ENCODE results near the gene FASTK.
"Not testable (repeated sequence)": the region's sequence is repeated elsewhere in the genome, so short reads cannot be mapped to it uniquely, and the experiment has no call there.

The FASTK gene

DNA sequence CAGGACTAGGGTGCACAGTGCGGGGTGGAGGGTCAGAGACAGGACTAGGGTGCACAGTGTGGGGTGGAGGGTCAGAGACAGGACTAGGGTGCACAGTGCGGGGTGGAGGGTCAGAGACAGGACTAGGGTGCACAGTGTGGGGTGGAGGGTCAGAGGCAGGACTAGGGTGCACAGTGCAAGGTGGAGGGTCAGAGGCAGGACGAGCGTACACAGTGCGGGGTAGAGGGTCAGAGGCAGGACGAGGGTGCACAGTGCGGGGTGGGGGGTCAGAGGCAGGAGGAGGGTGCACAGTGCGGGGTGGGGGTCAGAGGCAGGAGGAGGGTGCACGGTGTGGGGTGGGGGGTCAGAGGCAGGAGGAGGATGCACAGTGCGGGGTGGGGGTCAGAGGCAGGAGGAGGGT is 37.2 kb downstream of the FASTK start:
- not testable (repeated sequence) for H2BK15ac ChIP-seq (ENCODE audit: low read depth, poor library complexity, severe bottlenecking); H4K8ac ChIP-seq (ENCODE audit: low read length); H3K18ac ChIP-seq (ENCODE audit: low read depth in 1 of 2, low read length in 2 of 2); H2BK5ac ChIP-seq (ENCODE audit: low read depth, low read length, poor library complexity, severe bottlenecking); H3K27ac ChIP-seq (ENCODE audit: low read length, poor library complexity, severe bottlenecking); H2BK12ac ChIP-seq (ENCODE audit: low read length in 2 of 2); H3K4ac ChIP-seq (ENCODE audit: low read depth in 1 of 2, low read length in 2 of 2); H3K14ac ChIP-seq (ENCODE audit: low read length in 2 of 2); H3K9me3 ChIP-seq (ENCODE audit: control insufficient read depth, low read length); H2AFZ ChIP-seq (ENCODE audit: low read depth, low read length); H3K27me3 ChIP-seq (ENCODE audit: control insufficient read depth in 1 of 2, insufficient read depth in 1 of 2, low read length in 2 of 2); H3K4me2 ChIP-seq (ENCODE audit: low read length, poor library complexity, severe bottlenecking); H2BK120ac ChIP-seq (ENCODE audit: low read depth, low read length); H3K9ac ChIP-seq (ENCODE audit: low read length); H2AK5ac ChIP-seq (ENCODE audit: low read length, severe bottlenecking); H3K79me1 ChIP-seq (replicated peaks; ENCODE audit: low read length, poor library complexity, severe bottlenecking); H3K23ac ChIP-seq (ENCODE audit: low read length in 2 of 2); DNase-seq; H3K4me3 ChIP-seq (ENCODE audit: insufficient read depth in 1 of 2, low read depth in 1 of 2, low read length in 2 of 2); H4K91ac ChIP-seq (ENCODE audit: low read length)
- Histone ChIP-seq H3K4me1 (ENCODE audit: control insufficient read depth, insufficient read depth, low read depth, low read length) (peaks cover 27% of the 10 kb centered on the region), H3K36me3 (ENCODE audit: control insufficient read depth in 1 of 2, insufficient read depth in 2 of 2, low read depth in 1 of 2, low read length in 2 of 2) (peaks cover 11 to 53% of the 10 kb centered on the region in 2 experiments)
- WGBS = 97% methylated on average over 10 of the region's 10 CpGs

DNA sequence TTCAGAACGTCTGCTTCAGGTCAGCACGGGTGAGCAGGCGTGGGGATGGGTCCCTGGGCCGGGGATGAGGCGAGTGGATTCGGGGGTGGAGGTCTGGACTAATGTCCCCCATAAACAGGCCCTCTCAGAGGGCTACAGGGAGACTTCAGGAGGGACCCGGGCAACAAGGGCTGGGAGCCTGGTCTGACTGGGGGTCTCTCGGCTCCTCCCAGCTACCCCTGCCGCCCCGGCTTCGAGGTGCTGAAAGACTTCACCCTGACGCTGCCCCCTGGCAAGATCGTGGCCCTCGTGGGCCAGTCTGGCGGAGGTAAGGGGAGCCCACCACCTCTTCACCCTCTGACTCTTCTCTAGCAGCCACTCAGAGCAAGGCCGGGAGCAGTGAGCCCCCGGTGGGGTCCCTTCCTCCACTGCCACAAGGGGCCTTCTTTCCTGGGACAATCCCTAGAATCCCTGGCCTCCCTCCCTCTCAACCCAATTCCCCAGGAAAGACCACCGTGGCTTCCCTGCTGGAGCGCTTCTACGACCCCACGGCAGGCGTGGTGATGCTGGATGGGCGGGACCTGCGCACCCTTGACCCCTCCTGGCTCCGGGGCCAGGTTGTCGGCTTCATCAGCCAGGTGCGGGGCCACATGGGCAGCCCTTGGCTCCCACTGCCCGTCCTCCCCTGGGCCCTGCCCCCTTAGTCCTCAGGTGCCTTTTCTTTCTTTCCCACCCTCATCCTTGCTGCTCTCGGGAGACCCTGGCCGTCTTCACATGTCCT is 39.8 kb downstream of the FASTK start:
- peak overlapping the region; percentile 57 for H4K91ac ChIP-seq (ENCODE audit: low read length)
- H3K27ac ChIP-seq (ENCODE audit: low read length, poor library complexity, severe bottlenecking) = no peak overlapping the region
- no peak overlapping the region for H3K4me2 ChIP-seq (ENCODE audit: low read length, poor library complexity, severe bottlenecking)
- no peaks in the 10 kb centered on the region for H3K9me3 ChIP-seq (ENCODE audit: control insufficient read depth, low read length)
- H3K79me1 ChIP-seq (replicated peaks; ENCODE audit: low read length, poor library complexity, severe bottlenecking) = no peaks in the 10 kb centered on the region
- no peak overlapping the region for H2AFZ ChIP-seq (ENCODE audit: low read depth, low read length)
- H4K8ac ChIP-seq (ENCODE audit: low read length) = no peak overlapping the region
- H3K9ac ChIP-seq (ENCODE audit: low read length) = no peak overlapping the region
- H2BK12ac ChIP-seq (ENCODE audit: low read length in 2 of 2) = peak overlapping the region; percentile 46 to 68
- H3K36me3 ChIP-seq (ENCODE audit: control insufficient read depth in 1 of 2, insufficient read depth in 2 of 2, low read depth in 1 of 2, low read length in 2 of 2) = peaks cover 27 to 66% of the 10 kb centered on the region in 2 experiments
- DNase-seq = no peak
- H3K4me3 ChIP-seq (ENCODE audit: insufficient read depth in 1 of 2, low read depth in 1 of 2, low read length in 2 of 2) = peak overlapping the region in 1 of 2 experiments; percentile 27
- H3K14ac ChIP-seq (ENCODE audit: low read length in 2 of 2) = no peak overlapping the region
- H3K23ac ChIP-seq (ENCODE audit: low read length in 2 of 2) = no peak overlapping the region
- no peak overlapping the region for H3K4ac ChIP-seq (ENCODE audit: low read depth in 1 of 2, low read length in 2 of 2)
- WGBS = 96% methylated on average over 30 of the region's 30 CpGs
- H2BK120ac ChIP-seq (ENCODE audit: low read depth, low read length) = no peak overlapping the region
- no peak overlapping the region for H2BK5ac ChIP-seq (ENCODE audit: low read depth, low read length, poor library complexity, severe bottlenecking)
- peaks cover 26% of the 10 kb centered on the region for H3K4me1 ChIP-seq (ENCODE audit: control insufficient read depth, insufficient read depth, low read depth, low read length)
- no peaks in the 10 kb centered on the region for H3K27me3 ChIP-seq (ENCODE audit: control insufficient read depth in 1 of 2, insufficient read depth in 1 of 2, low read length in 2 of 2)
- H2BK15ac ChIP-seq (ENCODE audit: low read depth, poor library complexity, severe bottlenecking) = peak overlapping the region; percentile 97
- no peak overlapping the region for H2AK5ac ChIP-seq (ENCODE audit: low read length, severe bottlenecking)
- no peak overlapping the region for H3K18ac ChIP-seq (ENCODE audit: low read depth in 1 of 2, low read length in 2 of 2)

DNA sequence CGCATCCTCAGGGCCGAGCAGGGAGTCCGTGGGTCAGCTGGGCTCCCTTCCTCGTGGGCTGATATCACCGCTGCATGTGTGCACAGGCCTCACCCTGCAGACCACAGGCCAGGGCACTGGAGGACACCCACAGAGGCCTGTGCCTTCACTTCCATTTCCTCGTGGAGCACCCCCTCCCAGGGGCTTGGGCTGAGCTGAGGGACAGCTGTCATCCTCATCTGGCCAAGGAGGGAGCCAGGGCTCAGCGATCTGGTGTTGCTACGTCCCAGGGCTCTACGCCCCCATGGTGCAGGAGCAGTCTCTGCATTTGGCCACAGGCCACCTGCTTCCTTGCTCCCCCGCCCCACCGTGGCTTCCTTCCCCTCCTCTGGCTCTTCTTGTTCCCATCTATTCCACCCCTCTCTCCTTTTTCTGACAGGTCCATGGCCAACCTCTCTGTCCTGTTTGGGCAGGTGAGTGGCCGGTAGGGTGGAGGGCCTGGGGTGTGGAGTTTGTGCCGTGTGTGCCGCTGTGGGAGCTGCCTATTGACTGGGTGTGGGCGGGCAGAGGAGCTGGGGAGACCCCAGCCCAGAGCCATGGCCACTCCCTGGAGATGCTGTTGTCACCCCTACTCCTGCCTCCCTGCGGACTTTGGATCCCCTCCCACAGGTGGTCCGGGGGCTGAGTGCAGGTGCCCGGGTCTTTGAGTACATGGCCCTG is 40.6 kb downstream of the FASTK start:
- 76% methylated on average over 16 of the region's 18 CpGs for WGBS

More for the DNA sequence above, 40.6 kb downstream of the FASTK start:
- Histone ChIP-seq H3K79me1 (replicated peaks; ENCODE audit: low read length, poor library complexity, severe bottlenecking) (peaks cover 2% of the 10 kb centered on the region), H4K8ac (ENCODE audit: low read length) (peak overlapping the region; percentile 43), H3K9ac (ENCODE audit: low read length) (peak overlapping the region; percentile 80), H3K18ac (ENCODE audit: low read depth in 1 of 2, low read length in 2 of 2) (peak overlapping the region; percentile 59 to 77), H3K4me1 (ENCODE audit: control insufficient read depth, insufficient read depth, low read depth, low read length) (peaks cover 26% of the 10 kb centered on the region), H2BK15ac (ENCODE audit: low read depth, poor library complexity, severe bottlenecking) (peak overlapping the region; percentile 97), H2BK120ac (ENCODE audit: low read depth, low read length) (no peak overlapping the region), H4K91ac (ENCODE audit: low read length) (peak overlapping the region; percentile 47), H3K23ac (ENCODE audit: low read length in 2 of 2) (no peak overlapping the region), H3K4ac (ENCODE audit: low read depth in 1 of 2, low read length in 2 of 2) (peak overlapping the region in 1 of 2 experiments; percentile 59), H3K4me2 (ENCODE audit: low read length, poor library complexity, severe bottlenecking) (no peak overlapping the region), H2AFZ (ENCODE audit: low read depth, low read length) (no peak overlapping the region), H3K36me3 (ENCODE audit: control insufficient read depth in 1 of 2, insufficient read depth in 2 of 2, low read depth in 1 of 2, low read length in 2 of 2) (peaks cover 34 to 66% of the 10 kb centered on the region in 2 experiments), H2AK5ac (ENCODE audit: low read length, severe bottlenecking) (peak overlapping the region; percentile 14), H3K14ac (ENCODE audit: low read length in 2 of 2) (peak overlapping the region in 1 of 2 experiments; percentile 73), H3K27ac (ENCODE audit: low read length, poor library complexity, severe bottlenecking) (peak overlapping the region; percentile 12), H2BK5ac (ENCODE audit: low read depth, low read length, poor library complexity, severe bottlenecking) (no peak overlapping the region), H3K9me3 (ENCODE audit: control insufficient read depth, low read length) (no peaks in the 10 kb centered on the region), H2BK12ac (ENCODE audit: low read length in 2 of 2) (peak overlapping the region; percentile 76 to 94), H3K27me3 (ENCODE audit: control insufficient read depth in 1 of 2, insufficient read depth in 1 of 2, low read length in 2 of 2) (no peaks in the 10 kb centered on the region), H3K4me3 (ENCODE audit: insufficient read depth in 1 of 2, low read depth in 1 of 2, low read length in 2 of 2) (no peak overlapping the region)
- no peak for DNase-seq
